Measurements from ENCODE around the gene FARSB.

- TF ChIP-seq CTCF (IDR thresholded peaks at IDR 0.05; ENCODE audit: low read depth, low read length, poor library complexity, severe bottlenecking) = no peak
- TF ChIP-seq EZH2phosphoT487 (IDR thresholded peaks at IDR 0.05; ENCODE audit: borderline replicate concordance, low read length) = no peak
Measured at GRCh38 chr2:222538535-222538934, 117.4 kb downstream of the FARSB start.

Data from DOHH2 (cell line).